IMR-90 (cell line): ENCODE measurements around the gene SPARCL1. TPM values are rescaled to one million over a fixed set of nuclear protein-coding genes. Genes with fewer than 3 reads are reported as not detected.

Experiments
- ATAC-seq: fragments of 200-7000 bp; cut with Tn5 transposase; 2 replicates; pipeline ENCODE4 v1.9.1; 2020; ENCODE audit warnings: low read depth, mild to moderate bottlenecking, moderate library complexity
- BruUV-seq: library from RNA; stranded (reverse); fragments of 400-500 nt; replicated peaks from 2 replicates; lab custom pipeline; 2021; lab: Mats Ljungman, UMichigan
- CTCF ChIA-PET: fragments of 300-600 bp; formaldehyde crosslinking; extraction: SDS; loops from one replicate; lab custom pipeline; 2021; ENCODE audit warnings: antibody characterized with exemption; lab: Yijun Ruan, JAX
- POLR2A ChIA-PET: fragments of 300-600 bp; sonication (Branson Sonifier 250); formaldehyde crosslinking; loops from one replicate; lab custom pipeline; 2022; ENCODE audit warnings: antibody characterized with exemption; ENCODE audit not compliant: unreplicated experiment; lab: Charles Lee
- DNase-seq: peaks from one replicate; pipeline ENCODE4 v3.0.0; 2013
- H2AFZ ChIP-seq: replicated peaks from 2 replicates; pipeline ENCODE3; 2013; ENCODE audit warnings: low read length, mild to moderate bottlenecking; ENCODE audit not compliant: poor library complexity
- H2AK5ac ChIP-seq: 2 replicates; pipeline ENCODE4 v1.6.1; 2013; ENCODE audit warnings: low read depth, low read length, inconsistent platforms
- H2AK9ac ChIP-seq: replicated peaks from 2 replicates; pipeline ENCODE3; 2013; ENCODE audit warnings: mild to moderate bottlenecking, low read depth, low read length, moderate library complexity; ENCODE audit not compliant: poor library complexity
- H2BK120ac ChIP-seq: 2 replicates; pipeline ENCODE4 v1.6.1; 2013; ENCODE audit warnings: low read depth, low read length, inconsistent platforms
- H2BK15ac ChIP-seq: 3 replicates; pipeline ENCODE4 v1.6.1; 2013; ENCODE audit warnings: low read depth, low read length, inconsistent platforms
- H2BK20ac ChIP-seq: 2 replicates; pipeline ENCODE4 v1.6.1; 2013; ENCODE audit warnings: low read depth, mild to moderate bottlenecking, inconsistent platforms, low read length, moderate library complexity
- H2BK5ac ChIP-seq: 2 replicates; pipeline ENCODE4 v1.6.1; 2013; ENCODE audit warnings: mild to moderate bottlenecking, low read depth, low read length, inconsistent platforms; ENCODE audit not compliant: poor library complexity, severe bottlenecking
- H3K14ac ChIP-seq: replicated peaks from 2 replicates; pipeline ENCODE4 v1.6.1; 2013; ENCODE audit warnings: low read depth, low read length, inconsistent platforms
- H3K18ac ChIP-seq: 2 replicates; pipeline ENCODE4 v1.6.1; 2013; ENCODE audit warnings: low read depth, low read length, control low read depth
- H3K23ac ChIP-seq: 2 replicates; pipeline ENCODE4 v1.6.1; 2013; ENCODE audit warnings: low read depth, low read length, inconsistent platforms
- H3K27ac ChIP-seq: 2 replicates; pipeline ENCODE4 v1.5.1; 2013; ENCODE audit warnings: mild to moderate bottlenecking, control low read depth, low read length; ENCODE audit not compliant: insufficient read depth
- H3K27me3 ChIP-seq: 2 replicates; pipeline ENCODE4 v1.6.1; 2013; ENCODE audit warnings: low read length; ENCODE audit not compliant: control insufficient read depth, insufficient read depth
- H3K36me3 ChIP-seq: 2 replicates; pipeline ENCODE4 v1.6.1; 2013; ENCODE audit warnings: low read length, mixed read lengths; ENCODE audit not compliant: control insufficient read depth, insufficient read depth
- H3K4ac ChIP-seq: 2 replicates; pipeline ENCODE4 v1.6.1; 2013; ENCODE audit warnings: low read depth, low read length, inconsistent platforms
- H3K4me1 ChIP-seq: 2 replicates; pipeline ENCODE4 v1.6.1; 2013; ENCODE audit warnings: low read length, mixed read lengths; ENCODE audit not compliant: control insufficient read depth, insufficient read depth
- H3K4me2 ChIP-seq: 2 replicates; pipeline ENCODE4 v1.6.1; 2013; ENCODE audit warnings: low read depth, mild to moderate bottlenecking, control low read depth, low read length, moderate library complexity
- H3K4me3 ChIP-seq: 2 replicates; pipeline ENCODE4 v1.5.1; 2013; ENCODE audit warnings: low read depth, mild to moderate bottlenecking, control low read depth, low read length, moderate library complexity; ENCODE audit not compliant: insufficient read depth
- H3K56ac ChIP-seq: 2 replicates; pipeline ENCODE4 v1.6.1; 2013; ENCODE audit warnings: low read length, inconsistent platforms; ENCODE audit not compliant: insufficient read depth; ENCODE audit errors: extremely low read depth
- H3K79me1 ChIP-seq, 2 experiments: 2 replicates each; pipeline ENCODE4 v1.6.1; 2013; ENCODE audit warnings: low read length in 2 of 2, inconsistent platforms in 1 of 2, low read depth in 1 of 2
- H3K9ac ChIP-seq: 2 replicates; pipeline ENCODE4 v1.6.1; 2013; ENCODE audit warnings: low read depth, low read length, control low read depth
- H3K9me1 ChIP-seq: 2 replicates; pipeline ENCODE4 v1.6.1; 2013; ENCODE audit warnings: low read length, inconsistent platforms; ENCODE audit not compliant: insufficient read depth
- H3K9me3 ChIP-seq: 2 replicates; pipeline ENCODE4 v1.6.1; 2013; ENCODE audit warnings: low read length; ENCODE audit not compliant: control insufficient read depth, insufficient read depth
- H4K20me1 ChIP-seq: 2 replicates; pipeline ENCODE4 v1.6.1; 2013; ENCODE audit warnings: low read length, inconsistent platforms; ENCODE audit not compliant: insufficient read depth
- H4K5ac ChIP-seq: 2 replicates; pipeline ENCODE4 v1.6.1; 2013; ENCODE audit warnings: mild to moderate bottlenecking, low read depth, low read length, control low read depth
- H4K8ac ChIP-seq, 2 experiments: 2 replicates each; pipeline ENCODE4 v1.6.1; 2013; ENCODE audit warnings: low read depth in 2 of 2, low read length in 2 of 2, control low read depth in 1 of 2, inconsistent platforms in 1 of 2
- H4K91ac ChIP-seq: 2 replicates; pipeline ENCODE4 v1.6.1; 2013; ENCODE audit warnings: low read depth, low read length, inconsistent platforms; ENCODE audit not compliant: insufficient read depth
- CTCF ChIP-seq: conservative IDR thresholded peaks from 2 replicates; pipeline ENCODE4 v1.5.1; 2012; ENCODE audit warnings: mild to moderate bottlenecking, low read depth, low read length, improper control_type of control experiment
- ELK1 ChIP-seq: fragments of 150-350 bp; IDR thresholded peaks from 2 replicates; pipeline ENCODE4 v1.6.1; 2016; ENCODE audit warnings: low read depth, mild to moderate bottlenecking, low read length, moderate library complexity, borderline replicate concordance
- WGBS, 2 experiments: methylation state at CpG; one replicate each; pipeline versions ENCODE4 v1.1.5 to v1.1.7; 2013; ENCODE audit warnings: missing lambda C conversion rate in 2 of 2; ENCODE audit not compliant: insufficient read length in 1 of 2; ENCODE audit errors: extremely low coverage in 2 of 2; 5-methylcytosine and 5-hydroxymethylcytosine counted together
- dilution Hi-C: fragments of 300-500 bp; cut with HindIII; formaldehyde crosslinking; loops from one replicate; pipeline ENCODE4 v1.14.3; 2018; ENCODE audit warnings: low sequenced_read_pairs; ENCODE audit not compliant: unreplicated experiment
- in situ Hi-C: fragments of 300-500 bp; cut with MboI; formaldehyde crosslinking; loops from 3 replicates; pipeline ENCODE4 v1.14.3; 2019; ENCODE audit warnings: low sequenced_read_pairs, inconsistent platforms, mixed read lengths
- intact Hi-C: fragments of 100-400 bp; cut with micrococcal nuclease; formaldehyde crosslinking; loops from 2 replicates; pipeline ENCODE4 v1.10.0; 2022
- polyA plus RNA-seq, 3 experiments: library from polyadenylated mRNA; depleted of rRNA; stranded (reverse); fragments of >200 nt; gene quantifications; 2 replicates each; pipeline ENCODE4 v1.2.3, GENCODE V29; 2012; ENCODE audit warnings: low replicate concordance in 1 of 3
- total RNA-seq: library from RNA; depleted of rRNA; stranded (reverse); fragments of >200 nt; gene quantifications from 2 replicates; pipeline ENCODE4 v1.2.3, GENCODE V29; 2012

SPARCL1 gene
- total and polyA plus RNA-seq, 2 of the 4 experiments (the other 2 are of a cell fraction): not detected

GRCh38 chr4:87511500-87511899 is 17.7 kb downstream of the SPARCL1 start:
- TF ChIP-seq ELK1 (no peak), CTCF (no peak)
- dilution Hi-C loops: no loop called here
- 83% methylated on average over 1 of the region's 2 CpGs; no CpG with 5 or more reads in 1 of the 2 experiments for WGBS, 2 experiments

More at GRCh38 chr4:87511500-87511899, 17.7 kb downstream of the SPARCL1 start:
- Histone ChIP-seq H4K8ac (no peak overlapping the region), H3K4me1 (peaks cover 5% of the 10 kb centered on the region), H3K4me2 (no peak overlapping the region), H2AK9ac (no peak overlapping the region), H3K79me1 (no peaks in the 10 kb centered on the region), H3K4ac (no peak overlapping the region), H2BK5ac (no peak overlapping the region), H3K9me3 (no peaks in the 10 kb centered on the region), H2AFZ (no peak overlapping the region), H3K9ac (no peak overlapping the region), H3K27ac (no peak overlapping the region), H3K9me1 (peaks cover 7% of the 10 kb centered on the region), H4K5ac (no peak overlapping the region), H2AK5ac (no peak overlapping the region), H3K14ac (no peak overlapping the region), H2BK15ac (no peak overlapping the region), H3K36me3 (no peaks in the 10 kb centered on the region), H2BK120ac (no peak overlapping the region), H3K23ac (no peak overlapping the region), H3K4me3 (no peak overlapping the region), H4K20me1 (no peaks in the 10 kb centered on the region), H2BK20ac (0 out of 2 replicates have a peak overlapping the region, but pooled peaks have one; percentile 13), H4K91ac (no peak overlapping the region), H3K18ac (no peak overlapping the region), H3K27me3 (no peaks in the 10 kb centered on the region), H3K56ac (no peak overlapping the region)
- ChIA-PET POLR2A (no interaction called here), CTCF (interaction anchor here (1.0 kb wide), 1 partner anchor 14 kb away, joined by 3 read pairs; no protein-coding TSS in a partner anchor)
- intact Hi-C loops (no loop called here), in situ Hi-C loops (no loop called here)
- ATAC-seq (no peak), DNase-seq (no peak)
- no TSS peak for BruUV-seq
